Heart left ventricle (tissue), 16 donors: ENCODE data around the gene SP4. TPM values are rescaled to one million over a fixed set of nuclear protein-coding genes. Genes with fewer than 3 reads are reported as not detected.

Experiments
- ATAC-seq, 4 donors: fragments of 200-7000 bp; cut with Tn5 transposase; one replicate each; pipeline ENCODE4 v1.9.1; 2020 to 2022; ENCODE audit warnings: moderate library complexity in 4 of 4, mild to moderate bottlenecking in 3 of 4, moderate number of reproducible peaks in 1 of 4
- DNase-seq, 5 donors: peaks; one replicate each; pipeline ENCODE4 v3.0.0-alpha.2; 2020
- H3K27ac ChIP-seq, 12 donors: fragments of 200-600 bp; sonication (generic) in 4 of 12; one replicate each; pipeline versions ENCODE4 v1.5.0 to v1.8.0; 2016 to 2022; ENCODE audit warnings: mild to moderate bottlenecking in 2 of 12
- H3K27me3 ChIP-seq, 9 donors: fragments of 200-600 bp; sonication (generic) in 2 of 9; one replicate each; pipeline versions ENCODE4 v1.5.1 to v1.8.0; 2016 to 2022; ENCODE audit warnings: mild to moderate bottlenecking in 3 of 9
- H3K36me3 ChIP-seq, 9 donors: fragments of 200-600 bp; sonication (generic) in 2 of 9; one replicate each; pipeline versions ENCODE4 v1.5.0 to v1.8.0; 2018 to 2022; ENCODE audit warnings: mild to moderate bottlenecking in 2 of 9
- H3K4me1 ChIP-seq, 12 donors: fragments of 200-600 bp; sonication (generic) in 4 of 12; one replicate each; pipeline versions ENCODE4 v1.5.0 to v1.8.0; 2016 to 2022; ENCODE audit warnings: mild to moderate bottlenecking in 3 of 12
- H3K4me3 ChIP-seq, 12 donors: fragments of 200-600 bp; sonication (generic) in 4 of 12; one replicate each; pipeline versions ENCODE4 v1.5.0 to v1.8.0; 2017 to 2022; ENCODE audit warnings: mild to moderate bottlenecking in 9 of 12, moderate library complexity in 4 of 12
- H3K9me3 ChIP-seq, 12 donors: fragments of 200-600 bp; sonication (generic) in 4 of 12; one replicate each; pipeline versions ENCODE4 v1.5.0 to v1.8.0; 2016 to 2022; ENCODE audit warnings: mild to moderate bottlenecking in 1 of 12
- POLR2A ChIP-seq, 2 donors: fragments of 450-650 bp; IDR thresholded peaks; one replicate each; pipeline ENCODE4 v1.6.1; 2017; ENCODE audit warnings: antibody characterized with exemption in 2 of 2, mild to moderate bottlenecking in 2 of 2, moderate library complexity in 2 of 2
- WGBS, 4 donors: extraction: QIAGEN DNeasy Blood & Tissue Kit in 2 of 4; methylation state at CpG; one replicate each; pipeline versions ENCODE4 v1.1.5 to v1.1.7; 2013 to 2018; 5-methylcytosine and 5-hydroxymethylcytosine counted together
- intact Hi-C, 10 donors: fragments of 100-400 bp; cut with DNase I; formaldehyde crosslinking; loops; one replicate each; pipeline versions ENCODE4 v1.11.1 to v1.14.2; 2022
- polyA plus RNA-seq, 2 donors: library from polyadenylated mRNA; stranded (reverse); fragments of 200-250 nt; gene quantifications; one replicate each; pipeline ENCODE4 v1.2.3, GENCODE V29; 2013
- total RNA-seq, 9 donors: library from RNA; depleted of rRNA in 2 of 9; stranded (reverse); fragments of >200 nt in 2 of 9; fragmentation: NEBNext Ultra II Directional in 3 of 9; extraction: Animal tissue kit (Norgen Biotek cat#: 25700) in 3 of 9; gene quantifications; one replicate each; pipeline versions ENCODE4 v1.1.0 to v1.2.4, GENCODE V29; 2016 to 2023
- TF ChIP-seq, protein P1 (sequence below), 12 donors: fragments of 200-600 bp; sonication (generic) in 4 of 12; IDR thresholded peaks; one replicate each; pipeline versions ENCODE4 v1.5.0 to v1.8.0; 2018 to 2022; ENCODE audit warnings: antibody characterized with exemption in 12 of 12, mild to moderate bottlenecking in 5 of 12
- donor health status: ischemic (EF 13 %, LVEDD 7.1; RV severe dilation, severe dysfunction).
- donor health status: healthy with polysubstance abuse.
- donor health status: DM: no; HTN: yes; CAD: no.
- donor health status: DM: no; HTN: no; CAD: no.
- donor health status: ischemic (EF 25% LVEDD 6.9; RV normal size, moderate dysfunction).
- donor health status: ischemic (EF 25% LVEDD 5.7; RV mildly dilated, moderate dysfunction).
- donor health status: healthy.
- donor health status: DM: yes; HTN: yes; CAD: no.
- donor health status: ischemic (EF 35%, LVEDD 5.7; RV mildly dilated, moderate dysfunction).
- donor health status: nonischemic (EF 11% LVEDD 7.7; RV severe dilation, severe dysfunction).
- donor health status: DM: yes; HTN: yes; CAD: no.
- donor health status: PGD.
- donor health status: ischemic (EF 29% LVEDD 5.4; RV normal size, mild dysfunction).
- donor health status: nonischemic (EF 23%, LVEDD 6.1; RV moderate dilation, normal function).

The SP4 gene
- total and polyA plus RNA-seq, 11 donors, result 1.5 to 8.9 (median 5.7) TPM

GRCh38 chr7:21422751-21423150 lies 5.1 kb upstream of the SP4 start:
- DNase-seq, result no peak
- no peak for ATAC-seq
- peaks cover 0 to 4% (median 0%) of the 10 kb centered on the region in 9 donors for H3K27me3 ChIP-seq
- no peak overlapping the region for H3K27ac ChIP-seq
- no peaks in the 10 kb centered on the region for H3K9me3 ChIP-seq
- H3K4me1 ChIP-seq, result peaks cover 0 to 7% (median 5%) of the 10 kb centered on the region in 12 donors
- TF ChIP-seq POLR2A (IDR thresholded peaks at IDR 0.05), result no peak
- TF ChIP-seq, protein P1, sequence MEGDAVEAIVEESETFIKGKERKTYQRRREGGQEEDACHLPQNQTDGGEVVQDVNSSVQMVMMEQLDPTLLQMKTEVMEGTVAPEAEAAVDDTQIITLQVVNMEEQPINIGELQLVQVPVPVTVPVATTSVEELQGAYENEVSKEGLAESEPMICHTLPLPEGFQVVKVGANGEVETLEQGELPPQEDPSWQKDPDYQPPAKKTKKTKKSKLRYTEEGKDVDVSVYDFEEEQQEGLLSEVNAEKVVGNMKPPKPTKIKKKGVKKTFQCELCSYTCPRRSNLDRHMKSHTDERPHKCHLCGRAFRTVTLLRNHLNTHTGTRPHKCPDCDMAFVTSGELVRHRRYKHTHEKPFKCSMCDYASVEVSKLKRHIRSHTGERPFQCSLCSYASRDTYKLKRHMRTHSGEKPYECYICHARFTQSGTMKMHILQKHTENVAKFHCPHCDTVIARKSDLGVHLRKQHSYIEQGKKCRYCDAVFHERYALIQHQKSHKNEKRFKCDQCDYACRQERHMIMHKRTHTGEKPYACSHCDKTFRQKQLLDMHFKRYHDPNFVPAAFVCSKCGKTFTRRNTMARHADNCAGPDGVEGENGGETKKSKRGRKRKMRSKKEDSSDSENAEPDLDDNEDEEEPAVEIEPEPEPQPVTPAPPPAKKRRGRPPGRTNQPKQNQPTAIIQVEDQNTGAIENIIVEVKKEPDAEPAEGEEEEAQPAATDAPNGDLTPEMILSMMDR (IDR thresholded peaks at IDR 0.05), result no peak
- intact Hi-C loops, result loop anchor here in 2 of 10 donors (10.0 kb wide), 2 partner anchors 648 to 662 kb away; no protein-coding TSS in a partner anchor
- no peaks in the 10 kb centered on the region for H3K36me3 ChIP-seq
- no peak overlapping the region for H3K4me3 ChIP-seq

DNA sequence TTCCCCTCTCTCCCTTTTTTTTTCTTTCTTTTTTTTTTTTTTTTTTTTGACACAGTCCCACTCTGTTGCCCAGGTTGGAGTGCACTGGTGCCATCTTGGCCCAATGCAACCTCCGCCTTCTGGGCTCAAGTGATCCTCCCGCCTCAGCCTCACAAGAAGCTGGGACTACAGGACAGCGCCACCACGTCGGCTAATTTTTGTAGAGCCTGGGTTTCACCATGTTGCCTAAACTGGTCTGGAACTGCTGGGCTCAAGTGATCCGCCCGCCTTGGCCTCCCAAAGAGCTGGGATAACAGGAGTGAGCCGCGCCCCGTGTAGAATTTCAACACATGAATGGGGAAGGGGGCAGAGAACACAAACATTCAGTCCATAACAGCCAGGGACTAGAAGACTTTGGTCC lies 2.6 kb upstream of the SP4 start:
- no peak for DNase-seq
- Histone ChIP-seq H3K36me3 (peaks cover 0 to 6% (median 0%) of the 10 kb centered on the region in 9 donors), H3K27me3 (no peaks in the 10 kb centered on the region), H3K27ac (no peak overlapping the region), H3K4me3 (no peak overlapping the region), H3K9me3 (no peaks in the 10 kb centered on the region), H3K4me1 (peaks cover 0 to 26% (median 17%) of the 10 kb centered on the region in 12 donors)
- 92 to 97% (median 97%) methylated on average over 10 of the region's 10 CpGs for WGBS, 4 donors
- intact Hi-C loops, result loop anchor here in 3 of 10 donors (5.0 to 10.0 kb wide), 3 partner anchors 650 to 660 kb away; no protein-coding TSS in a partner anchor
- no peak for TF ChIP-seq POLR2A (IDR thresholded peaks at IDR 0.05)
- TF ChIP-seq, protein P1 (IDR thresholded peaks at IDR 0.05), result no peak
- no peak for ATAC-seq

DNA sequence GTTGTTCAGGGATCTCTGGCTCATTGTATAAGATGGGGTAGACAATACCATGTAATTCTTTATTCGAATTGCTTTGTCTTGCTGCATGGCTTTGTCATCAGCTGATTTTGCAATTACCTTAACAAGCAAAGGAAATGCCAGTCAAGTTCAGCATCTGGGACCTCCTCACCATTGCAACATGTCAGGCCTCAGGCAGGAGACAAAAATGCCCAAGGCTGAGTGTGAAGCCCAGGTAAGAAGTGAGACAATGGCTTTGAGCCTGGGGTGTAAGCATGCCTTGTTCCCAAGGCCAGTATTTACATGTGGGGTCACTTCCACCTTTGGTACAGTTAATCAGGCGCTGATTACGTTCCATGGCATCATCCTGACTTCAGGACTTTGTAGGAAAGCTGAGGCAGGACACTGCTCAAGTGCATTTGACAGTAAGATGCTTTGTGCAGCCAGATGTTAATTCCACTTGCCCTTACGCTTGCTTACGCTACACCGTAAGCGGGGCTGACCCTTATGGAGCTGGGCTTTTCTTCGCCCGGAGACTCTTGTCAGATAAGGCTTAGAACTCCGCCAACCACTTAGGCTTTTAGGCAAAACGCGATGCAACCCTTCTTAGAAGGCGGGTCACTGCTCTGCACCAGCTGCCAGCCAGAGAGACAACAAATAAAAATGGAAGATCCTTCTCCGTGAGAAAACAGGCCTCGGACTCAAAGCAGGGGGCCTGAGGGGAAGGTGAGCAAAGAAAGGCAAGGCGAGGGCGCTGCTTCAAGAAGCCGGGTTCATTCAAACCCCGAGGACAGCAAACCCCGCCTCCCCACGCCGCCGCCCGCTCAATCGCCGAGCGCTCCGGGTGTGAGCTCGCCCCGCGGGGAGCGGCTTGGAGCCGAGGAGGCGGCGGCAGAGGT lies 1.3 kb upstream of the SP4 start:
- no peak for ATAC-seq
- Histone ChIP-seq H3K9me3 (no peaks in the 10 kb centered on the region), H3K36me3 (peaks cover 0 to 7% (median 0%) of the 10 kb centered on the region in 9 donors), H3K27ac (peak overlapping the region in 9 of 12 donors; percentile 18 to 99 (median 92)), H3K4me1 (peaks cover 0 to 38% (median 27%) of the 10 kb centered on the region in 12 donors), H3K27me3 (no peaks in the 10 kb centered on the region), H3K4me3 (peak overlapping the region; percentile 1 to 98 (median 86))
- TF ChIP-seq, protein P1 (IDR thresholded peaks at IDR 0.05), result no peak
- no peak for TF ChIP-seq POLR2A (IDR thresholded peaks at IDR 0.05)
- WGBS, 4 donors, result 3 to 7% (median 5%) methylated on average over 25 to 35 of the region's 35 CpGs
- intact Hi-C loops, result loop anchor here in 3 of 10 donors (5.0 to 10.0 kb wide), 3 partner anchors 652 to 658 kb away; no protein-coding TSS in a partner anchor
- DNase-seq, result peak in 1 of 5 donors; percentile 19
